Right renal cortex interstitium (tissue), 3 donors: ENCODE measurements around the gene RABGGTA. TPM values are rescaled to one million over a fixed set of nuclear protein-coding genes. Genes with fewer than 3 reads are reported as not detected.

Experiments used
- DNase-seq, 3 donors: peaks; one replicate each; pipeline ENCODE4 v3.0.0-alpha.2; 2013; ENCODE audit warnings: low read depth in 3 of 3, low spot score in 2 of 3
- polyA plus RNA-seq, 3 donors: library from polyadenylated mRNA; unstranded; fragments of 120-200 nt; gene quantifications; one replicate each; pipeline ENCODE4 v1.2.1, GENCODE V29; 2013; ENCODE audit not compliant: insufficient read length in 3 of 3

RABGGTA gene
- 10 to 100 TPM; 18.2 to 19.0 (median 18.5) TPM for polyA plus RNA-seq

- DNase-seq: peak; percentile 71 to 76 (median 74)
Observed at GRCh38 chr14:24271134-24271833, at the start of gene RABGGTA. Gene RABGGTA, minus strand, starts transcription at chr14:24271597. Its CDS starts 482 bp downstream, at chr14:24271115.

GRCh38 chr14:24317141-24317928, 45.9 kb upstream of the RABGGTA start:
- no peak for DNase-seq

GRCh38 chr14:24316597-24316950, 45.2 kb upstream of the RABGGTA start:
- no peak for DNase-seq

- DNase-seq: no peak
Observed at GRCh38 chr14:24315807-24316596, 44.6 kb upstream of the RABGGTA start.

GRCh38 chr14:24315243-24315806, 43.9 kb upstream of the RABGGTA start:
- no peak for DNase-seq

- no peak for DNase-seq
Observed at GRCh38 chr14:24314377-24315193, 43.2 kb upstream of the RABGGTA start.

GRCh38 chr14:24313913-24314312, 42.5 kb upstream of the RABGGTA start:
- no peak for DNase-seq

GRCh38 chr14:24312736-24313507, 41.5 kb upstream of the RABGGTA start:
- no peak for DNase-seq

GRCh38 chr14:24311837-24312615, 40.6 kb upstream of the RABGGTA start:
- no peak for DNase-seq

GRCh38 chr14:24310646-24311604, 39.5 kb upstream of the RABGGTA start, which contains the start of gene LTB4R:
Gene LTB4R, plus strand, starts transcription at chr14:24311502. Its CDS starts 4,150 bp downstream, at chr14:24315652.
- no peak for DNase-seq

GRCh38 chr14:24310265-24310645, 38.9 kb upstream of the RABGGTA start:
- DNase-seq: no peak

GRCh38 chr14:24309538-24310264, 38.3 kb upstream of the RABGGTA start, which contains the start of gene LTB4R2:
Gene LTB4R2, plus strand, starts transcription at chr14:24310140. Its CDS starts 525 bp downstream, at chr14:24310665.
- DNase-seq: no peak

GRCh38 chr14:24308342-24309124, 37.1 kb upstream of the RABGGTA start:
- no peak for DNase-seq

- DNase-seq: no peak
Observed at GRCh38 chr14:24307575-24308341, 36.4 kb upstream of the RABGGTA start, which contains the start of gene CIDEB. Gene CIDEB, minus strand, starts transcription at chr14:24307977. Its CDS starts 119 bp downstream, at chr14:24307858.

- DNase-seq: no peak
Observed at GRCh38 chr14:24307156-24307574, 35.8 kb upstream of the RABGGTA start.
